ENCODE results near the gene ACHE.

DNA sequence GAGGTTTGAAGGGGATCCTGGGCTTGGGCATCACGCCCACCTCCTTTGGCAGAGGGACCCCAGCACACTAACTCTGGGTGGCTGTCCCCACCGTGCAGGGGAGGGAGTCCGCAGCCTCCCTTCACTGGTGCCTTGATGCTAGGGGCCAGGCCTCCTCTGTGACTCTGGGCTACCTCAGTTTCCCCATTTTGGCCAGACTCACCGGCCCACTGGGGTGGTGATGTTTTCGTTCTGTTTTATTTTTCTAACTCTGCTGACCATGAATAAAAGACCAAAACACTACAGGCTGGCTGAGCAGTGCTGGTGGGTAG, 29.0 kb downstream of the ACHE start:
- TF ChIP-seq, protein P1, sequence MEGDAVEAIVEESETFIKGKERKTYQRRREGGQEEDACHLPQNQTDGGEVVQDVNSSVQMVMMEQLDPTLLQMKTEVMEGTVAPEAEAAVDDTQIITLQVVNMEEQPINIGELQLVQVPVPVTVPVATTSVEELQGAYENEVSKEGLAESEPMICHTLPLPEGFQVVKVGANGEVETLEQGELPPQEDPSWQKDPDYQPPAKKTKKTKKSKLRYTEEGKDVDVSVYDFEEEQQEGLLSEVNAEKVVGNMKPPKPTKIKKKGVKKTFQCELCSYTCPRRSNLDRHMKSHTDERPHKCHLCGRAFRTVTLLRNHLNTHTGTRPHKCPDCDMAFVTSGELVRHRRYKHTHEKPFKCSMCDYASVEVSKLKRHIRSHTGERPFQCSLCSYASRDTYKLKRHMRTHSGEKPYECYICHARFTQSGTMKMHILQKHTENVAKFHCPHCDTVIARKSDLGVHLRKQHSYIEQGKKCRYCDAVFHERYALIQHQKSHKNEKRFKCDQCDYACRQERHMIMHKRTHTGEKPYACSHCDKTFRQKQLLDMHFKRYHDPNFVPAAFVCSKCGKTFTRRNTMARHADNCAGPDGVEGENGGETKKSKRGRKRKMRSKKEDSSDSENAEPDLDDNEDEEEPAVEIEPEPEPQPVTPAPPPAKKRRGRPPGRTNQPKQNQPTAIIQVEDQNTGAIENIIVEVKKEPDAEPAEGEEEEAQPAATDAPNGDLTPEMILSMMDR (IDR thresholded peaks at IDR 0.05): no peak
- no peak for TF ChIP-seq POLR2AphosphoS5 (IDR thresholded peaks at IDR 0.05)
